Spleen (tissue), 7 donors: ENCODE measurements around the gene APBB2.

Experiments
- POLR2A ChIP-seq, 3 donors: fragments of 450-650 bp; IDR thresholded peaks; one replicate each; pipeline ENCODE4 v1.5.1; 2017; ENCODE audit warnings: antibody characterized with exemption in 3 of 3, mild to moderate bottlenecking in 1 of 3
- POLR2AphosphoS5 ChIP-seq, 3 donors: sonication (generic); formaldehyde crosslinking; IDR thresholded peaks; one replicate each; pipeline ENCODE4 v1.5.1; 2017; ENCODE audit warnings: antibody characterized with exemption in 3 of 3
- TF ChIP-seq, protein P1 (sequence below), 11 experiments: fragments of 200-600 bp in 7 of 11; fragments of 450-650 bp in 4 of 11; sonication (generic) in 4 of 11; IDR thresholded peaks in 8 of 11; conservative IDR thresholded peaks in 3 of 11; 1 replicate in 7 of 11; 2 replicates in 4 of 11; pipeline versions ENCODE4 v1.4.0 to v1.8.0; 2016 to 2021; ENCODE audit warnings: antibody characterized with exemption in 11 of 11, inconsistent platforms in 4 of 11, mild to moderate bottlenecking in 1 of 11
- donor health status: DM: no; HTN: no; CAD: no; lungs with moderate emphysema.
- donor health status: DM: no; HTN: no; CAD: no.
- donor health status: DM: no; HTN: no; CAD: no.

DNA sequence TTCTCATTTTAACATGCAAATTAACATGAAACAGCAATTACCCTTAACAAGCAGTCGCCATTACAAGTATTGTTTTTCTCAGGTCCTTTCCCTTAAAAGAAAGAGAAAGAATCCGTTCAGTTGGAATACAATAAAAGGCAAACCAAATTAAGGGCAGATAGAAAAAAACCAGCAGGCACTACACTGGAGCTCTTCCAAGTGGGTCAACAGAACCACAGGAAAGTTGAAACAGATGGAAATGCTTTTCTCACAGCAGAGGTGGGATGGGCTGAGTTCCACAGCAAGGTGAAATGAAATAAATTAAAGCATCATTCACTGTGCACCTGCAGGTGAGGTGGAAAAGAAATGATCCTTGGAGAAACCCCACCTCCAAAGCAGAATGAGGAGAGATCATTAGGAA is 102.6 kb downstream of the APBB2 start:
- TF ChIP-seq, protein P1, sequence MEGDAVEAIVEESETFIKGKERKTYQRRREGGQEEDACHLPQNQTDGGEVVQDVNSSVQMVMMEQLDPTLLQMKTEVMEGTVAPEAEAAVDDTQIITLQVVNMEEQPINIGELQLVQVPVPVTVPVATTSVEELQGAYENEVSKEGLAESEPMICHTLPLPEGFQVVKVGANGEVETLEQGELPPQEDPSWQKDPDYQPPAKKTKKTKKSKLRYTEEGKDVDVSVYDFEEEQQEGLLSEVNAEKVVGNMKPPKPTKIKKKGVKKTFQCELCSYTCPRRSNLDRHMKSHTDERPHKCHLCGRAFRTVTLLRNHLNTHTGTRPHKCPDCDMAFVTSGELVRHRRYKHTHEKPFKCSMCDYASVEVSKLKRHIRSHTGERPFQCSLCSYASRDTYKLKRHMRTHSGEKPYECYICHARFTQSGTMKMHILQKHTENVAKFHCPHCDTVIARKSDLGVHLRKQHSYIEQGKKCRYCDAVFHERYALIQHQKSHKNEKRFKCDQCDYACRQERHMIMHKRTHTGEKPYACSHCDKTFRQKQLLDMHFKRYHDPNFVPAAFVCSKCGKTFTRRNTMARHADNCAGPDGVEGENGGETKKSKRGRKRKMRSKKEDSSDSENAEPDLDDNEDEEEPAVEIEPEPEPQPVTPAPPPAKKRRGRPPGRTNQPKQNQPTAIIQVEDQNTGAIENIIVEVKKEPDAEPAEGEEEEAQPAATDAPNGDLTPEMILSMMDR (IDR thresholded peaks at IDR 0.05 in 8 of 11, conservative IDR thresholded peaks at IDR 0.05 in 3 of 11) = no peak
- TF ChIP-seq POLR2AphosphoS5 (IDR thresholded peaks at IDR 0.05) = no peak
- TF ChIP-seq POLR2A (IDR thresholded peaks at IDR 0.05) = no peak
